GM21447 (cell line): ENCODE results near the gene CLDN16.

Experiments used
- ATAC-seq: cut with Tn5 transposase; IDR thresholded peaks from one replicate; pipeline ENCODE4 v1.9.1; 2021; ENCODE audit not compliant: unreplicated experiment

CLDN16 gene

GRCh38 chr3:190387578-190388213 is at the start of gene CLDN16:
CLDN16 (plus strand) TSS chr3:190388163; CDS start chr3:190388330, 167 bp downstream.
- no peak for ATAC-seq

- no peak for ATAC-seq
Measured at GRCh38 chr3:190338717-190339116, 49.2 kb upstream of the CLDN16 start.

- peak; percentile 57 for ATAC-seq
Measured at GRCh38 chr3:190339130-190339529, 48.8 kb upstream of the CLDN16 start.

- ATAC-seq = no peak
Measured at GRCh38 chr3:190340071-190340470, 47.9 kb upstream of the CLDN16 start.

GRCh38 chr3:190345027-190345821 is 42.7 kb upstream of the CLDN16 start:
- no peak for ATAC-seq

- no peak for ATAC-seq
Measured at GRCh38 chr3:190345878-190346277, 42.1 kb upstream of the CLDN16 start.

- no peak for ATAC-seq
Measured at GRCh38 chr3:190346541-190346940, 41.4 kb upstream of the CLDN16 start.

- no peak for ATAC-seq
Measured at GRCh38 chr3:190352861-190353457, 35.0 kb upstream of the CLDN16 start.

GRCh38 chr3:190356246-190356645 is 31.7 kb upstream of the CLDN16 start:
- no peak for ATAC-seq

GRCh38 chr3:190357468-190357867 is 30.5 kb upstream of the CLDN16 start:
- ATAC-seq = no peak

- ATAC-seq = no peak
Measured at GRCh38 chr3:190359813-190360212, 28.1 kb upstream of the CLDN16 start.

- no peak for ATAC-seq
Measured at GRCh38 chr3:190360228-190360627, 27.7 kb upstream of the CLDN16 start.

- ATAC-seq = no peak
Measured at GRCh38 chr3:190361791-190362190, 26.2 kb upstream of the CLDN16 start.

GRCh38 chr3:190362258-190362657 is 25.7 kb upstream of the CLDN16 start:
- ATAC-seq = no peak

- ATAC-seq = no peak
Measured at GRCh38 chr3:190366133-190366532, 21.8 kb upstream of the CLDN16 start.

GRCh38 chr3:190368881-190369280 is 19.1 kb upstream of the CLDN16 start:
- no peak for ATAC-seq

GRCh38 chr3:190369668-190370295 is 18.2 kb upstream of the CLDN16 start:
- ATAC-seq = no peak

- no peak for ATAC-seq
Measured at GRCh38 chr3:190370369-190370768, 17.6 kb upstream of the CLDN16 start.

GRCh38 chr3:190371152-190371551 is 16.8 kb upstream of the CLDN16 start:
- ATAC-seq = no peak

GRCh38 chr3:190375246-190375645 is 12.7 kb upstream of the CLDN16 start:
- ATAC-seq = no peak

GRCh38 chr3:190375671-190376070 is 12.3 kb upstream of the CLDN16 start:
- no peak for ATAC-seq
